Activated B cell treated with CpG ODN at 0.5 μM for 24 hours (primary cell): ENCODE measurements around the gene PCDHB6. TPM values are rescaled to one million over a fixed set of nuclear protein-coding genes. Genes with fewer than 3 reads are reported as not detected.
"Not testable (repeated sequence)": the region's sequence is repeated elsewhere in the genome, so short reads cannot be mapped to it uniquely, and the experiment has no call there.

Experiments used
- ATAC-seq: fragments of 200-7000 bp; cut with Tn5 transposase; one replicate; pipeline ENCODE4 v1.10.0; 2021; ENCODE audit warnings: low read depth, mild to moderate bottlenecking, moderate library complexity
- CTCF ChIA-PET: fragments of 350-600 bp; sonication (Branson Sonifier 250); formaldehyde crosslinking; loops from one replicate; lab custom pipeline; 2021; ENCODE audit warnings: antibody characterized with exemption; lab: Charles Lee
- POLR2A ChIA-PET: fragments of 350-600 bp; sonication (Branson Sonifier 250); formaldehyde crosslinking; loops from one replicate; lab custom pipeline; 2021; ENCODE audit warnings: antibody characterized with exemption; lab: Charles Lee
- DNase-seq: peaks from one replicate; pipeline ENCODE4 v3.0.0; 2022
- H3K27ac Mint-ChIP-seq: one replicate; pipeline ENCODE4 v1.8.0; 2020; ENCODE audit warnings: mixed read lengths
- H3K27me3 Mint-ChIP-seq: one replicate; pipeline ENCODE4 v1.8.0; 2021; ENCODE audit warnings: mixed read lengths
- H3K36me3 Mint-ChIP-seq: one replicate; pipeline ENCODE4 v1.8.0; 2021; ENCODE audit warnings: low read depth, mixed read lengths
- H3K4me1 Mint-ChIP-seq: one replicate; pipeline ENCODE4 v1.8.0; 2021; ENCODE audit warnings: mixed read lengths
- H3K4me3 Mint-ChIP-seq: one replicate; pipeline ENCODE4 v1.8.0; 2020; ENCODE audit warnings: mild to moderate bottlenecking, mixed read lengths
- H3K9me3 Mint-ChIP-seq: one replicate; pipeline ENCODE4 v1.8.0; 2020; ENCODE audit warnings: mixed read lengths
- CTCF ChIP-seq: fragments of 200-600 bp; IDR thresholded peaks from one replicate; pipeline ENCODE4 v1.8.0; 2022; ENCODE audit warnings: antibody characterized with exemption, mild to moderate bottlenecking
- intact Hi-C: fragments of 100-400 bp; cut with micrococcal nuclease; formaldehyde crosslinking; loops from one replicate; pipeline ENCODE4 v1.15.1; 2024
- total RNA-seq: library from RNA; stranded (reverse); gene quantifications from 2 replicates; pipeline ENCODE4 v1.2.3, GENCODE V29; 2022

The PCDHB6 gene
- total RNA-seq, 1 donor from 2014 or later = not detected

- intact Hi-C loops = no loop called here
- no peak for TF ChIP-seq CTCF
- Mint-ChIP-seq H3K9me3 (peaks cover 14% of the 10 kb centered on the region), H3K27ac (no peak overlapping the region), H3K36me3 (no peaks in the 10 kb centered on the region), H3K27me3 (peaks cover 14% of the 10 kb centered on the region), H3K4me3 (no peak overlapping the region), H3K4me1 (no peaks in the 10 kb centered on the region)
- POLR2A ChIA-PET = no interaction called here
- no peak for DNase-seq
- no peak for ATAC-seq
- CTCF ChIA-PET = no interaction called here
These were observed 5.9 kb downstream of the PCDHB6 start for GRCh38 chr5:141155540-141156374.

- POLR2A ChIA-PET, DNase-seq, H3K36me3 Mint-ChIP-seq, intact Hi-C loops, H3K27me3 Mint-ChIP-seq, ATAC-seq, H3K4me3 Mint-ChIP-seq, H3K4me1 Mint-ChIP-seq, H3K27ac Mint-ChIP-seq, CTCF ChIA-PET: not testable (repeated sequence)
- H3K9me3 Mint-ChIP-seq = peaks cover 11% of the 10 kb centered on the region
These were observed 7.5 kb downstream of the PCDHB6 start for GRCh38 chr5:141157356-141157755.

GRCh38 chr5:141157901-141158300, 8.0 kb downstream of the PCDHB6 start:
- peaks cover 11% of the 10 kb centered on the region for H3K9me3 Mint-ChIP-seq
- H3K36me3 Mint-ChIP-seq, POLR2A ChIA-PET, H3K4me1 Mint-ChIP-seq, DNase-seq, H3K4me3 Mint-ChIP-seq, CTCF ChIA-PET, H3K27me3 Mint-ChIP-seq, H3K27ac Mint-ChIP-seq, ATAC-seq, intact Hi-C loops: not testable (repeated sequence)

- intact Hi-C loops = loop anchor here (5.0 kb wide), 1 partner anchor 385 kb away; no protein-coding TSS in a partner anchor
- no peaks in the 10 kb centered on the region for H3K36me3 Mint-ChIP-seq
- CTCF ChIA-PET = no interaction called here
- H3K4me1 Mint-ChIP-seq = peaks cover 5% of the 10 kb centered on the region
- no peak for TF ChIP-seq CTCF
- POLR2A ChIA-PET = no interaction called here
- no peak within 1 kb of the TSS for H3K27ac Mint-ChIP-seq
- peaks cover 13% of the 10 kb centered on the region for H3K27me3 Mint-ChIP-seq
- no peak within 1 kb of the TSS for H3K4me3 Mint-ChIP-seq
- peaks cover 8% of the 10 kb centered on the region for H3K9me3 Mint-ChIP-seq
- DNase-seq (no peak), ATAC-seq (no peak)
These were observed 22.7 kb downstream of the PCDHB6 start, which contains the start of gene PCDHB7 for GRCh38 chr5:141172381-141173204. Gene PCDHB7, plus strand, starts transcription at chr5:141172644. Its CDS starts 192 bp downstream, at chr5:141172836.

GRCh38 chr5:141174291-141175104, 24.6 kb downstream of the PCDHB6 start:
- ATAC-seq, POLR2A ChIA-PET, H3K9me3 Mint-ChIP-seq, H3K27ac Mint-ChIP-seq, H3K36me3 Mint-ChIP-seq, H3K4me1 Mint-ChIP-seq, CTCF ChIA-PET, DNase-seq, H3K4me3 Mint-ChIP-seq: not testable (repeated sequence)
- intact Hi-C loops = loop anchor here (5.0 kb wide), 1 partner anchor 383 kb away; no protein-coding TSS in a partner anchor
- H3K27me3 Mint-ChIP-seq = peaks cover 13% of the 10 kb centered on the region

- no peaks in the 10 kb centered on the region for H3K36me3 Mint-ChIP-seq
- H3K4me3 Mint-ChIP-seq = no peak overlapping the region
- no peak for ATAC-seq
- no peak for TF ChIP-seq CTCF
- H3K9me3 Mint-ChIP-seq = peaks cover 8% of the 10 kb centered on the region
- H3K4me1 Mint-ChIP-seq = peaks cover 5% of the 10 kb centered on the region
- DNase-seq = no peak
- ChIA-PET CTCF (no interaction called here), POLR2A (no interaction called here)
- peaks cover 10% of the 10 kb centered on the region for H3K27me3 Mint-ChIP-seq
- intact Hi-C loops = no loop called here
- H3K27ac Mint-ChIP-seq = no peak overlapping the region
These were observed 26.1 kb downstream of the PCDHB6 start for GRCh38 chr5:141175933-141176332.

- H3K36me3 Mint-ChIP-seq, H3K27ac Mint-ChIP-seq, intact Hi-C loops, H3K4me1 Mint-ChIP-seq, CTCF ChIA-PET, H3K4me3 Mint-ChIP-seq, ATAC-seq, DNase-seq: not testable (repeated sequence)
- H3K27me3 Mint-ChIP-seq = peaks cover 17% of the 10 kb centered on the region
- peaks cover 11% of the 10 kb centered on the region for H3K9me3 Mint-ChIP-seq
- POLR2A ChIA-PET = interaction anchor here (0.6 kb wide), 1 partner anchor 189 kb away, joined by 3 read pairs; no protein-coding TSS in a partner anchor
These were observed 27.8 kb downstream of the PCDHB6 start, which contains the start of gene PCDHB8 for GRCh38 chr5:141177577-141178191. Gene PCDHB8, plus strand, starts transcription at chr5:141177790. Its CDS starts 245 bp downstream, at chr5:141178035.

- peaks cover 19% of the 10 kb centered on the region for H3K27me3 Mint-ChIP-seq
- H3K4me3 Mint-ChIP-seq, H3K4me1 Mint-ChIP-seq, DNase-seq, POLR2A ChIA-PET, H3K27ac Mint-ChIP-seq, intact Hi-C loops, H3K9me3 Mint-ChIP-seq, H3K36me3 Mint-ChIP-seq, ATAC-seq, CTCF ChIA-PET: not testable (repeated sequence)
These were observed 29.5 kb downstream of the PCDHB6 start for GRCh38 chr5:141179371-141179770.
